GM23338 (cell line): ENCODE data around the gene FOXO3. TPM values are rescaled to one million over a fixed set of nuclear protein-coding genes. Genes with fewer than 3 reads are reported as not detected.

Experiments
- ATAC-seq: fragments of 200-7000 bp; cut with Tn5 transposase; 3 replicates; pipeline ENCODE4 v1.9.1; 2020
- DNase-seq: peaks from one replicate; pipeline ENCODE4 v3.0.0-alpha.2; 2015; ENCODE audit warnings: low spot score
- H2AFZ ChIP-seq: fragments of 200-600 bp; sonication (generic); 2 replicates; pipeline ENCODE4 v1.8.0; 2016; ENCODE audit warnings: antibody characterized with exemption, mild to moderate bottlenecking, moderate library complexity
- H3F3A ChIP-seq: fragments of 200-600 bp; sonication (generic); replicated peaks from 2 replicates; pipeline ENCODE4 v1.8.0; 2017; ENCODE audit warnings: antibody characterized with exemption, mixed run types, low read depth
- H3K27ac ChIP-seq: fragments of 200-600 bp; sonication (generic); 2 replicates; pipeline ENCODE4 v1.6.1; 2016; ENCODE audit warnings: low read depth
- H3K27me3 ChIP-seq: fragments of 200-600 bp; sonication (generic); 2 replicates; pipeline ENCODE4 v1.8.0; 2016; ENCODE audit warnings: mild to moderate bottlenecking, mixed run types, moderate library complexity; ENCODE audit not compliant: insufficient read depth
- H3K36me3 ChIP-seq: fragments of 200-600 bp; sonication (generic); 2 replicates; pipeline ENCODE4 v1.8.0; 2016; ENCODE audit warnings: mild to moderate bottlenecking; ENCODE audit not compliant: insufficient read depth
- H3K4me1 ChIP-seq: fragments of 200-600 bp; sonication (generic); 2 replicates; pipeline ENCODE4 v1.8.0; 2016; ENCODE audit warnings: mild to moderate bottlenecking, moderate library complexity; ENCODE audit not compliant: insufficient read depth
- H3K4me2 ChIP-seq: fragments of 200-600 bp; sonication (generic); 2 replicates; pipeline ENCODE4 v1.7.1; 2017; ENCODE audit warnings: mixed run types
- H3K4me3 ChIP-seq: fragments of 200-600 bp; sonication (generic); 2 replicates; pipeline ENCODE4 v1.6.1; 2016; ENCODE audit warnings: mixed run types
- H3K79me2 ChIP-seq: fragments of 200-600 bp; sonication (generic); replicated peaks from 2 replicates; pipeline ENCODE4 v1.8.0; 2017; ENCODE audit warnings: mild to moderate bottlenecking; ENCODE audit not compliant: insufficient read depth
- H3K9me2 ChIP-seq: fragments of 200-600 bp; sonication (generic); 2 replicates; pipeline ENCODE4 v1.8.0; 2017; ENCODE audit not compliant: insufficient read depth
- H4K20me1 ChIP-seq: fragments of 200-600 bp; sonication (generic); replicated peaks from 2 replicates; pipeline ENCODE4 v1.8.0; 2017; ENCODE audit warnings: mild to moderate bottlenecking; ENCODE audit not compliant: insufficient read depth
- H3K27ac Mint-ChIP-seq: 2 replicates; pipeline ENCODE4 v1.8.0; 2020; ENCODE audit warnings: inconsistent platforms, mild to moderate bottlenecking, moderate library complexity, mixed read lengths
- H3K27me3 Mint-ChIP-seq: 3 replicates; pipeline ENCODE4 v1.8.0; 2022; ENCODE audit warnings: low read depth, mild to moderate bottlenecking, moderate library complexity, mixed read lengths, inconsistent platforms; ENCODE audit not compliant: insufficient read depth, poor library complexity
- H3K36me3 Mint-ChIP-seq: 3 replicates; pipeline ENCODE4 v1.8.0; 2021; ENCODE audit warnings: low read depth, mild to moderate bottlenecking, inconsistent platforms, moderate library complexity, mixed read lengths
- H3K4me1 Mint-ChIP-seq: 3 replicates; pipeline ENCODE4 v1.8.0; 2020; ENCODE audit warnings: mild to moderate bottlenecking, inconsistent platforms, mixed read lengths
- H3K4me3 Mint-ChIP-seq: 3 replicates; pipeline ENCODE4 v1.8.0; 2021; ENCODE audit warnings: moderate library complexity, mild to moderate bottlenecking, inconsistent platforms, mixed read lengths
- H3K9me3 Mint-ChIP-seq: 3 replicates; pipeline ENCODE4 v1.8.0; 2020; ENCODE audit warnings: moderate library complexity, mild to moderate bottlenecking, inconsistent platforms, mixed read lengths
- EZH2 ChIP-seq: fragments of 200-600 bp; sonication (generic); IDR thresholded peaks from one replicate; pipeline ENCODE4 v1.8.0; 2017; ENCODE audit warnings: antibody characterized with exemption, mild to moderate bottlenecking, low read depth; ENCODE audit not compliant: unreplicated experiment
- JUNB ChIP-seq: IDR thresholded peaks from one replicate; pipeline ENCODE4 v1.6.1; 2016; ENCODE audit warnings: antibody characterized with exemption; ENCODE audit not compliant: unreplicated experiment
- NANOG ChIP-seq: IDR thresholded peaks from 2 replicates; pipeline ENCODE4 v1.6.1; 2016; ENCODE audit warnings: antibody characterized with exemption, borderline replicate concordance
- POLR2AphosphoS5 ChIP-seq: IDR thresholded peaks from 2 replicates; pipeline ENCODE4 v1.6.1; 2016; ENCODE audit warnings: antibody characterized with exemption, low read depth
- STAT1 ChIP-seq: IDR thresholded peaks from one replicate; pipeline ENCODE4 v1.6.1; 2016; ENCODE audit warnings: antibody characterized with exemption; ENCODE audit not compliant: unreplicated experiment
- polyA plus RNA-seq: library from polyadenylated mRNA; unstranded; fragments of >200 nt; fragmentation: Nextera tagmentation; extraction: Ambion mirVana; gene quantifications from 2 replicates; pipeline ENCODE4 v1.2.1, GENCODE V29; 2016
- total RNA-seq: library from RNA; depleted of rRNA; stranded (reverse); fragments of >200 nt; shearing (Covaris generic); gene quantifications from 2 replicates; pipeline ENCODE4 v1.2.3, GENCODE V29; 2014
- TF ChIP-seq, protein P1 (sequence below): IDR thresholded peaks from one replicate; pipeline ENCODE4 v1.6.1; 2018; ENCODE audit warnings: antibody characterized with exemption; ENCODE audit not compliant: unreplicated experiment
- TF ChIP-seq, protein P2 (sequence below): fragments of 250-450 bp; sonication (Bioruptor Pico); IDR thresholded peaks from 2 replicates; pipeline ENCODE4 v1.5.0; 2020; ENCODE audit warnings: mild to moderate bottlenecking, moderate library complexity
- TF ChIP-seq, protein P3 (sequence below): IDR thresholded peaks from 2 replicates; pipeline ENCODE4 v1.6.1; 2016; ENCODE audit warnings: antibody characterized with exemption

Gene FOXO3
- total and polyA plus RNA-seq, 2 experiments from 2014 or later: 9.8 to 20.2 TPM

DNA sequence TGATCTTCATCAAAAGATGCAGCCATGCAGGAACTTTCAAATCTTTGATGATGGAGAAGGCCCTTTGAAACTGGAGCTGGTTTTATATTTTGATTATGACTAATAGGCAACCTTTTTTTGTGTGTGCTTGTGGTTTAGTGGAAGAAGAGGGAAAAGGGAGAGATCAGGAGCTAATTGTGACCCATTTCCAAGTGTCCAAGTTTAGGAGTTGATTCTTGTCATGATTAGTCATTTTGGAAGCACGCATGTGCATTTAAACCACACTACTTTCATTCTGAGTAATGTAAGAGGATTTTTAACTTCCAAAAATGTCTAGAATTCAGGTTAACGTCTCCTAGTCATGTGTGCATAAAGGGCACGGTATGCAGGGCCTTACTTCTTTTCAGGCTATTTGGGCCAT is 3.5 kb downstream of the FOXO3 start:
- H3K27ac ChIP-seq: no peak overlapping the region

More for the DNA sequence above, 3.5 kb downstream of the FOXO3 start:
- peaks cover 30% of the 10 kb centered on the region for H3K4me1 ChIP-seq
- Mint-ChIP-seq H3K4me1 (peaks cover 33% of the 10 kb centered on the region), H3K27ac (no peak overlapping the region), H3K9me3 (peaks cover 6% of the 10 kb centered on the region; the same call in 2 of the 3 replicates), H3K27me3 (peaks cover 20% of the 10 kb centered on the region), H3K36me3 (peaks cover 13% of the 10 kb centered on the region; the same call in 2 of the 3 replicates), H3K4me3 (peak overlapping the region; percentile 97)
- H4K20me1 ChIP-seq: peaks cover 17% of the 10 kb centered on the region
- H2AFZ ChIP-seq: no peak overlapping the region
- H3K79me2 ChIP-seq: peaks cover 72% of the 10 kb centered on the region
- H3K4me2 ChIP-seq: peak overlapping the region; percentile 85
- H3F3A ChIP-seq: no peaks in the 10 kb centered on the region
- peaks cover 26% of the 10 kb centered on the region for H3K27me3 ChIP-seq
- ATAC-seq: no peak
- H3K4me3 ChIP-seq: no peak overlapping the region
- H3K36me3 ChIP-seq: no peaks in the 10 kb centered on the region
- no peak for DNase-seq
- TF ChIP-seq, protein P1, sequence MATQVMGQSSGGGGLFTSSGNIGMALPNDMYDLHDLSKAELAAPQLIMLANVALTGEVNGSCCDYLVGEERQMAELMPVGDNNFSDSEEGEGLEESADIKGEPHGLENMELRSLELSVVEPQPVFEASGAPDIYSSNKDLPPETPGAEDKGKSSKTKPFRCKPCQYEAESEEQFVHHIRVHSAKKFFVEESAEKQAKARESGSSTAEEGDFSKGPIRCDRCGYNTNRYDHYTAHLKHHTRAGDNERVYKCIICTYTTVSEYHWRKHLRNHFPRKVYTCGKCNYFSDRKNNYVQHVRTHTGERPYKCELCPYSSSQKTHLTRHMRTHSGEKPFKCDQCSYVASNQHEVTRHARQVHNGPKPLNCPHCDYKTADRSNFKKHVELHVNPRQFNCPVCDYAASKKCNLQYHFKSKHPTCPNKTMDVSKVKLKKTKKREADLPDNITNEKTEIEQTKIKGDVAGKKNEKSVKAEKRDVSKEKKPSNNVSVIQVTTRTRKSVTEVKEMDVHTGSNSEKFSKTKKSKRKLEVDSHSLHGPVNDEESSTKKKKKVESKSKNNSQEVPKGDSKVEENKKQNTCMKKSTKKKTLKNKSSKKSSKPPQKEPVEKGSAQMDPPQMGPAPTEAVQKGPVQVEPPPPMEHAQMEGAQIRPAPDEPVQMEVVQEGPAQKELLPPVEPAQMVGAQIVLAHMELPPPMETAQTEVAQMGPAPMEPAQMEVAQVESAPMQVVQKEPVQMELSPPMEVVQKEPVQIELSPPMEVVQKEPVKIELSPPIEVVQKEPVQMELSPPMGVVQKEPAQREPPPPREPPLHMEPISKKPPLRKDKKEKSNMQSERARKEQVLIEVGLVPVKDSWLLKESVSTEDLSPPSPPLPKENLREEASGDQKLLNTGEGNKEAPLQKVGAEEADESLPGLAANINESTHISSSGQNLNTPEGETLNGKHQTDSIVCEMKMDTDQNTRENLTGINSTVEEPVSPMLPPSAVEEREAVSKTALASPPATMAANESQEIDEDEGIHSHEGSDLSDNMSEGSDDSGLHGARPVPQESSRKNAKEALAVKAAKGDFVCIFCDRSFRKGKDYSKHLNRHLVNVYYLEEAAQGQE: no peak
- TF ChIP-seq STAT1 (no peak), POLR2AphosphoS5 (no peak), NANOG (no peak), EZH2 (no peak), JUNB (no peak)
- TF ChIP-seq, protein P2, sequence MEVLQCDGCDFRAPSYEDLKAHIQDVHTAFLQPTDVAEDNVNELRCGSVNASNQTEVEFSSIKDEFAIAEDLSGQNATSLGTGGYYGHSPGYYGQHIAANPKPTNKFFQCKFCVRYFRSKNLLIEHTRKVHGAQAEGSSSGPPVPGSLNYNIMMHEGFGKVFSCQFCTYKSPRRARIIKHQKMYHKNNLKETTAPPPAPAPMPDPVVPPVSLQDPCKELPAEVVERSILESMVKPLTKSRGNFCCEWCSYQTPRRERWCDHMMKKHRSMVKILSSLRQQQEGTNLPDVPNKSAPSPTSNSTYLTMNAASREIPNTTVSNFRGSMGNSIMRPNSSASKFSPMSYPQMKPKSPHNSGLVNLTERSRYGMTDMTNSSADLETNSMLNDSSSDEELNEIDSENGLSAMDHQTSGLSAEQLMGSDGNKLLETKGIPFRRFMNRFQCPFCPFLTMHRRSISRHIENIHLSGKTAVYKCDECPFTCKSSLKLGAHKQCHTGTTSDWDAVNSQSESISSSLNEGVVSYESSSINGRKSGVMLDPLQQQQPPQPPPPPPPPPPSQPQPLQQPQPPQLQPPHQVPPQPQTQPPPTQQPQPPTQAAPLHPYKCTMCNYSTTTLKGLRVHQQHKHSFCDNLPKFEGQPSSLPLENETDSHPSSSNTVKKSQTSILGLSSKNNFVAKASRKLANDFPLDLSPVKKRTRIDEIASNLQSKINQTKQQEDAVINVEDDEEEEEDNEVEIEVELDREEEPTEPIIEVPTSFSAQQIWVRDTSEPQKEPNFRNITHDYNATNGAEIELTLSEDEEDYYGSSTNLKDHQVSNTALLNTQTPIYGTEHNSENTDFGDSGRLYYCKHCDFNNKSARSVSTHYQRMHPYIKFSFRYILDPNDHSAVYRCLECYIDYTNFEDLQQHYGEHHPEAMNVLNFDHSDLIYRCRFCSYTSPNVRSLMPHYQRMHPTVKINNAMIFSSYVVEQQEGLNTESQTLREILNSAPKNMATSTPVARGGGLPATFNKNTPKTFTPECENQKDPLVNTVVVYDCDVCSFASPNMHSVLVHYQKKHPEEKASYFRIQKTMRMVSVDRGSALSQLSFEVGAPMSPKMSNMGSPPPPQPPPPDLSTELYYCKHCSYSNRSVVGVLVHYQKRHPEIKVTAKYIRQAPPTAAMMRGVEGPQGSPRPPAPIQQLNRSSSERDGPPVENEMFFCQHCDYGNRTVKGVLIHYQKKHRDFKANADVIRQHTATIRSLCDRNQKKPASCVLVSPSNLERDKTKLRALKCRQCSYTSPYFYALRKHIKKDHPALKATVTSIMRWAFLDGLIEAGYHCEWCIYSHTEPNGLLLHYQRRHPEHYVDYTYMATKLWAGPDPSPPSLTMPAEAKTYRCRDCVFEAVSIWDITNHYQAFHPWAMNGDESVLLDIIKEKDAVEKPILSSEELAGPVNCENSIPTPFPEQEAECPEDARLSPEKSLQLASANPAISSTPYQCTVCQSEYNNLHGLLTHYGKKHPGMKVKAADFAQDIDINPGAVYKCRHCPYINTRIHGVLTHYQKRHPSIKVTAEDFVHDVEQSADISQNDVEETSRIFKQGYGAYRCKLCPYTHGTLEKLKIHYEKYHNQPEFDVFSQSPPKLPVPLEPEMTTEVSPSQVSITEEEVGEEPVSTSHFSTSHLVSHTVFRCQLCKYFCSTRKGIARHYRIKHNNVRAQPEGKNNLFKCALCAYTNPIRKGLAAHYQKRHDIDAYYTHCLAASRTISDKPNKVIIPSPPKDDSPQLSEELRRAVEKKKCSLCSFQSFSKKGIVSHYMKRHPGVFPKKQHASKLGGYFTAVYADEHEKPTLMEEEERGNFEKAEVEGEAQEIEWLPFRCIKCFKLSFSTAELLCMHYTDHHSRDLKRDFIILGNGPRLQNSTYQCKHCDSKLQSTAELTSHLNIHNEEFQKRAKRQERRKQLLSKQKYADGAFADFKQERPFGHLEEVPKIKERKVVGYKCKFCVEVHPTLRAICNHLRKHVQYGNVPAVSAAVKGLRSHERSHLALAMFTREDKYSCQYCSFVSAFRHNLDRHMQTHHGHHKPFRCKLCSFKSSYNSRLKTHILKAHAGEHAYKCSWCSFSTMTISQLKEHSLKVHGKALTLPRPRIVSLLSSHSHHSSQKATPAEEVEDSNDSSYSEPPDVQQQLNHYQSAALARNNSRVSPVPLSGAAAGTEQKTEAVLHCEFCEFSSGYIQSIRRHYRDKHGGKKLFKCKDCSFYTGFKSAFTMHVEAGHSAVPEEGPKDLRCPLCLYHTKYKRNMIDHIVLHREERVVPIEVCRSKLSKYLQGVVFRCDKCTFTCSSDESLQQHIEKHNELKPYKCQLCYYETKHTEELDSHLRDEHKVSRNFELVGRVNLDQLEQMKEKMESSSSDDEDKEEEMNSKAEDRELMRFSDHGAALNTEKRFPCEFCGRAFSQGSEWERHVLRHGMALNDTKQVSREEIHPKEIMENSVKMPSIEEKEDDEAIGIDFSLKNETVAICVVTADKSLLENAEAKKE (CRISPR knock-in tag): no peak
- TF ChIP-seq, protein P3, sequence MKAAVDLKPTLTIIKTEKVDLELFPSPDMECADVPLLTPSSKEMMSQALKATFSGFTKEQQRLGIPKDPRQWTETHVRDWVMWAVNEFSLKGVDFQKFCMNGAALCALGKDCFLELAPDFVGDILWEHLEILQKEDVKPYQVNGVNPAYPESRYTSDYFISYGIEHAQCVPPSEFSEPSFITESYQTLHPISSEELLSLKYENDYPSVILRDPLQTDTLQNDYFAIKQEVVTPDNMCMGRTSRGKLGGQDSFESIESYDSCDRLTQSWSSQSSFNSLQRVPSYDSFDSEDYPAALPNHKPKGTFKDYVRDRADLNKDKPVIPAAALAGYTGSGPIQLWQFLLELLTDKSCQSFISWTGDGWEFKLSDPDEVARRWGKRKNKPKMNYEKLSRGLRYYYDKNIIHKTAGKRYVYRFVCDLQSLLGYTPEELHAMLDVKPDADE: no peak
- no peaks in the 10 kb centered on the region for H3K9me2 ChIP-seq
